GM12865 (cell line): ENCODE results near the gene SDK2.
A peak's percentile ranks its signal among the peaks of the same experiment; 100 is the strongest.

Experiments used
- DNase-seq: peaks from one replicate; pipeline ENCODE4 v3.0.0; 2010; ENCODE audit warnings: low read depth
- H3K4me3 ChIP-seq: 2 replicates; pipeline ENCODE4 v1.5.1; 2011; ENCODE audit warnings: mild to moderate bottlenecking, low read depth, low read length, control low read depth
- TF ChIP-seq, protein P1 (sequence below): IDR thresholded peaks from 2 replicates; pipeline ENCODE4 v1.5.1; 2011; ENCODE audit warnings: low read length, control low read depth, low read depth, inconsistent platforms; ENCODE audit not compliant: insufficient read depth; ENCODE audit errors: missing control alignments

Gene SDK2

DNA sequence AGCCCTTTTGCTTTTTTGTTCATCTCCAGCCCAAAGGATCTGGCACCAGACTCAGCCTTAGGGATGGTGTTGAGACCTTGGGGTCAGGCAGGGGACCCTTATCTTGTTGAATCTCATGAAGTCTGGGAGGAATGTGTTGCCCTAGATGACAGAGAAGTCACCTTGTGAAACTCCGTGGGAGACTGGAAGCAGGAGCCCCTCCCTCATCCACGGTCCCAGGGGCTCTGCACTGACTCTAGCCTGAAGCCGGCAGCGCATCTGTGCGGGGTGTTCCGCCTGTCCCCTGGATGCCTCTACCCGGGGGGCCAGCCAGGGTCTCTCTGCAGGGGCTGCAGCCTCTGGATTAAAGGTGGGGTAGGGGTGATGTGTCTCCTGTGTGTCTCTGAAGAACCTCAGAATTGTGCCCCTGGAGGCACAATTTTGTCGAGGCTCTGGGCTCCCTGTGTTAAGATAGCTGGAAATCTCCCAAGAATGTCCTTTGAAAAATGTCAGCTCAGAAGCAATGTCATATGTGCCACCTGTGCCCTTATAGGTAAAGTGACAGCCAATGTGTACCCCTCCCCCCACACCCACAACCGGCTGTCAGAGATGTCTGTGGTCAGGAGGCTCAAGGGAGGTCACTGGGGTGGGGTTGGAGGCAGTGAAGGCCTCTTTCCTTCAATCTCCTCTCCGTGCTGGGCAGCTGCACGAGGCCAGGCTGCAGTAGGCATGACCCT lies 300.3 kb downstream of the SDK2 start:
- TF ChIP-seq, protein P1, sequence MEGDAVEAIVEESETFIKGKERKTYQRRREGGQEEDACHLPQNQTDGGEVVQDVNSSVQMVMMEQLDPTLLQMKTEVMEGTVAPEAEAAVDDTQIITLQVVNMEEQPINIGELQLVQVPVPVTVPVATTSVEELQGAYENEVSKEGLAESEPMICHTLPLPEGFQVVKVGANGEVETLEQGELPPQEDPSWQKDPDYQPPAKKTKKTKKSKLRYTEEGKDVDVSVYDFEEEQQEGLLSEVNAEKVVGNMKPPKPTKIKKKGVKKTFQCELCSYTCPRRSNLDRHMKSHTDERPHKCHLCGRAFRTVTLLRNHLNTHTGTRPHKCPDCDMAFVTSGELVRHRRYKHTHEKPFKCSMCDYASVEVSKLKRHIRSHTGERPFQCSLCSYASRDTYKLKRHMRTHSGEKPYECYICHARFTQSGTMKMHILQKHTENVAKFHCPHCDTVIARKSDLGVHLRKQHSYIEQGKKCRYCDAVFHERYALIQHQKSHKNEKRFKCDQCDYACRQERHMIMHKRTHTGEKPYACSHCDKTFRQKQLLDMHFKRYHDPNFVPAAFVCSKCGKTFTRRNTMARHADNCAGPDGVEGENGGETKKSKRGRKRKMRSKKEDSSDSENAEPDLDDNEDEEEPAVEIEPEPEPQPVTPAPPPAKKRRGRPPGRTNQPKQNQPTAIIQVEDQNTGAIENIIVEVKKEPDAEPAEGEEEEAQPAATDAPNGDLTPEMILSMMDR = no peak
- no peak for DNase-seq

DNA sequence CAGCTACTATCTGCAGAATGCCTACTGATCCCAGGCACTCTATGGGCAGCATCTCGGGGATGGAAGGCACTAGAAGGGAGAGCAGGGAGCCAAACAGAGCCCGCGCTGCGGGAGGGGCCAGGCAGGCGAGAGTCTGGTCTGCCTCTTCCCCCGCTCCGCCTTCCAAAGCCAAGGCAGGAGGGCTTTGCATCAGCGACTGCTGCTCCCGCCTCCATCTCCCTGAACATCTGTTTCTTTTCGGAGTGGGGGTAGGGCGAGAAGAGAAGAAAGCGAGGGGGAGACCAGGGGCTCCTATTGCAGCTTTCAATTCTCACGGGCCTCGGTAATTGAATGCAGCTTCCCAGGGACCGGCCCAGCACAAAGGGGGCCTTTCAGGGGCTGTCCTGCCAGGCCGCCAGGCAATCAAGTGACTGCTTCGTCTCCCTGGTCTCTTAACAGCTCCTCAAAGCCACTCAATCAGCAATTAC lies 301.0 kb downstream of the SDK2 start:
- no peak overlapping the region for H3K4me3 ChIP-seq
- TF ChIP-seq, protein P1 = no peak
- DNase-seq = no peak

More for the DNA sequence above, 300.3 kb downstream of the SDK2 start:
- H3K4me3 ChIP-seq = no peak overlapping the region

DNA sequence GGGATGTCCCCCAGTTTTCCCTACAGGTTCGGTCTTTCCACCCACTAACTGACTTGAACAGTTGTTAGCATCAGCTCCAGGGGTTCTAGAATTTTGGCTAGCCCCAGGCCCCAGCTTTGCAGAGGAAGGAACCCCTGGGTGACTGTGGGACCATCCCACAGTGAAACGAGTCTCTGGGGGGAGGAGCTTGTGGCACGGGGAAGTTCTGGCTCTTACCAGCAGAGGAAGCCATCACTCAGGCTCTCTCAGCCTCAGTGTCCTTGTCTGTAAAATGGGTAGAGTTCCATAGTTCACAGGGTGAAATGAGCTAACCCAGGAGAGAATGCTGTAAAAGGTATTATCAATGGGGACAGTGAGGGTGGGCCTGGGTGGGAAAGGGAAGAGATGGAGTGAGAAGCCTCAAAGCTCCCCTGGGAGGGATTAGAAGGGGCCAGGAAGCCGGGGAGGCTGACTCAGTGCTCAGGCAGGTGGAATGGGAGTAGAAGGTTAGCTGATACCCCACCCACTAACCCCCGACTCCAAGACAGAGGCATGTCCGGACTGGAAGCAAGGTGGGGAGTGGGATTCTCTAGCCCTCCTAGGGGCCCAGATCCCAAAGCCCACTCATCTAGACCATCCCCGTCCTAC lies 301.6 kb downstream of the SDK2 start:
- H3K4me3 ChIP-seq = no peak overlapping the region
- TF ChIP-seq, protein P1 = peak; percentile 15
- DNase-seq = peak; percentile 29

DNA sequence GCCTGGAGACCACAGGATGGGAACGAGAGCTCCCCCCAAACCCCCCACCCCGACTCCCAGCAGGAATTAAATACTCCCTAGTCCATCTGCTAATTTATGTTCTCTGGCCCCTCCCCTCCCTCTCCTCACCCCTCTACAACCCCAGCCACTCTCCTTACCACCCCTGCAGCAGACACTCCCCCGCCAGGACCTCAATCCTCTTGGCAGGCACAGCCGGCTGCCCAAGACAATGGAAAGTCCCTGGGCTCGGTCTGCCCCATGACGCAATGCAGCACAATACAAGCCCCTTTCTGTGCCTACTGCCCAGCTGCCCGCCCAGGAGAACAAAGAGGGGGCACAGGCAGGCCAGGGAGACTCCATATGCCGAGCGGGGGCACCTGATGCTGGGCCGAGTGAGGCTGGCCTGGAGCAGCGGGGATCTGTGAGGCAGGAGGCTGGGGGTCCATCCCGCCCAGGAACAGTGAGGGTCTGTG lies 302.2 kb downstream of the SDK2 start:
- DNase-seq = peak; percentile 56

DNA sequence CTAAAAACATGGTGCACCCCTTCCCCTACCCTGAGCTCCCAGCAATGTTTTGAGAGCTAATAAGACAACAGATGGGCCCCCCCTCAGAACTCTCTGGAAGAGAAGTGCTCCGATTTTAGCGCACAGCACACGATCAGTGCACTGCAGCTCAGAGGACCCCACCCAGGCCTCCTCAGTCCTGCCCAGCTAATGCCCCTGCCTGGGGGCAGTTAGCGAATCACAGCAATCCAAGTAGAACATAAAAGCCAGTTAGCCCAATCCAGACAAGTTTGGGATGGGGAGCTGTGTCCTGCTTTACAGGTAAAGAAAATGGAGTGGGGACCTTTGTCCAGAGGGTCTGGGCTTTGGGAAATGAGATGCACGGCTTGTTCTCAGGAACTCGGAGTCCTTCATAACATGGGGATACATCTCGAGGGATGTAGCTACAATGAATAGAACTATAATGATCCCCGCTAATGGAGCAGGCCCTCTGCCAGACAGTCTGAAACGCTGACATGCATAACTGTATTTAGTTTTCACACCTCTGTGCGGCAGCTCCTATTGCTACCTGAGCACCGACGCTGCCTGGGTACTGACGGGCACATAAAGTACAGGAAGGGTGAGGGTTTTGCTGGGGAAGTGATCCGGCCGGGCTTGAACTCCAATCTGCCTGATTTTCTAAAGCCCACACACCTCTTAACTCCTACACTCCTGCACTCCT lies 302.7 kb downstream of the SDK2 start:
- H3K4me3 ChIP-seq = no peak overlapping the region
- TF ChIP-seq, protein P1 = no peak
- no peak for DNase-seq

More for the DNA sequence above, 302.2 kb downstream of the SDK2 start:
- TF ChIP-seq, protein P1 = no peak
- no peak overlapping the region for H3K4me3 ChIP-seq

DNA sequence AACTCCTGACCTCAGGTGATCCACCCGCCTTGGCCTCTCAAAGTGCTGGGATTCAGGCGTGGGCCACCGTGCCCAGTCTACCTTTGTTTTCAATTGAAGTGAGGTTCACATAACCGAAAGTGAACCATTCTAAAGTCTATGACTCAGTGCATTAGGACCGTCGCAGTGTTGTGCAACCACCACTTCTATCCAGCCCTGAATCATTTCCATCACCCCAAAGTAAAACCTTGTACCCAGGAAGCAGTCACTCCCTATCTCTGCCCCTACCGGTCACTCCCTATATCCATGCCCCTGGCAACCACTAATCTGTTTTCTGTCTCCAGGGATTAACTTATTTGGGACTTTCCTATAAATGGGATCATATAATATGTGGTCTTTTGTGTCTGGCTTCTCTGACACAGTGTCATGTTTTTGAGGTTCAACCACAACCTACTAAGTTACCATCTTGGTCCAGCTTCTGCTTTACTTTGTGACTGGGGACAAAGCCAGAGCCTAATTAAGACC lies 304.1 kb downstream of the SDK2 start:
- peak; percentile 53 for DNase-seq
- no peak overlapping the region for H3K4me3 ChIP-seq
- TF ChIP-seq, protein P1 = no peak
